OCI-LY1 (cell line): Measurements from ENCODE around the gene PLA2G4B.

Experiments
- EZH2 ChIP-seq: fragments of 200-600 bp; sonication (generic), shearing (Covaris generic); IDR thresholded peaks from 2 replicates; pipeline ENCODE4 v1.8.0; 2017; ENCODE audit warnings: borderline replicate concordance, mixed run types, mild to moderate bottlenecking, antibody characterized with exemption, low read length, moderate library complexity, mixed read lengths
- TF ChIP-seq, protein P1 (sequence below): fragments of 200-600 bp; sonication (generic), shearing (Covaris generic); IDR thresholded peaks from 2 replicates; pipeline ENCODE4 v1.5.1; 2017; ENCODE audit warnings: mild to moderate bottlenecking, antibody characterized with exemption, low read length, moderate library complexity, mixed read lengths

DNA sequence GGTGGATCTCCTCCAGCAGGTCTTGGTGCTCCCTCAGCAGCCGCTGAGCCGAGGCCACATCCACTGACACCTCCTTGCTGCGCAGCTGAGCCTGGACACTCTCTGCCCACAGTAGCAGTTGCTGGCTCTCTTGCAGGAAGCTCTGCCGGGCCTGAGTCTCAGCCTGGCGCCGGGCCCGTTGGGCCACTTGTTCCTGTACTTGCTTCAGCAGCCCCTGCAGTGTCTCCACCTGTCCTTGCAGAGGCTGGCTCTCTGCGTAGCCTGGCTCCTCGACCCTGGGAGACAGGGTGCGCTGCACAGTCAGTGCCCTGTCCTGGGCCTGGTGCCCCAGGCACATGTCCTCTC, 39.7 kb downstream of the PLA2G4B start:
- TF ChIP-seq, protein P1, sequence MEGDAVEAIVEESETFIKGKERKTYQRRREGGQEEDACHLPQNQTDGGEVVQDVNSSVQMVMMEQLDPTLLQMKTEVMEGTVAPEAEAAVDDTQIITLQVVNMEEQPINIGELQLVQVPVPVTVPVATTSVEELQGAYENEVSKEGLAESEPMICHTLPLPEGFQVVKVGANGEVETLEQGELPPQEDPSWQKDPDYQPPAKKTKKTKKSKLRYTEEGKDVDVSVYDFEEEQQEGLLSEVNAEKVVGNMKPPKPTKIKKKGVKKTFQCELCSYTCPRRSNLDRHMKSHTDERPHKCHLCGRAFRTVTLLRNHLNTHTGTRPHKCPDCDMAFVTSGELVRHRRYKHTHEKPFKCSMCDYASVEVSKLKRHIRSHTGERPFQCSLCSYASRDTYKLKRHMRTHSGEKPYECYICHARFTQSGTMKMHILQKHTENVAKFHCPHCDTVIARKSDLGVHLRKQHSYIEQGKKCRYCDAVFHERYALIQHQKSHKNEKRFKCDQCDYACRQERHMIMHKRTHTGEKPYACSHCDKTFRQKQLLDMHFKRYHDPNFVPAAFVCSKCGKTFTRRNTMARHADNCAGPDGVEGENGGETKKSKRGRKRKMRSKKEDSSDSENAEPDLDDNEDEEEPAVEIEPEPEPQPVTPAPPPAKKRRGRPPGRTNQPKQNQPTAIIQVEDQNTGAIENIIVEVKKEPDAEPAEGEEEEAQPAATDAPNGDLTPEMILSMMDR, result no peak
- TF ChIP-seq EZH2, result no peak
